OCI-LY3 (cell line): Measurements from ENCODE around the gene LOX.

Experiments used
- EZH2phosphoT487 ChIP-seq: fragments of 200-600 bp; shearing (Covaris generic); IDR thresholded peaks from 2 replicates; pipeline ENCODE4 v1.6.1; 2018; ENCODE audit warnings: antibody characterized with exemption, mixed run types, low read depth
- TF ChIP-seq, protein P1 (sequence below): fragments of 200-600, 300-600 bp; sonication (generic); IDR thresholded peaks from 2 replicates; pipeline ENCODE4 v1.5.1; 2014; ENCODE audit warnings: antibody characterized with exemption, low read length, low read depth

DNA sequence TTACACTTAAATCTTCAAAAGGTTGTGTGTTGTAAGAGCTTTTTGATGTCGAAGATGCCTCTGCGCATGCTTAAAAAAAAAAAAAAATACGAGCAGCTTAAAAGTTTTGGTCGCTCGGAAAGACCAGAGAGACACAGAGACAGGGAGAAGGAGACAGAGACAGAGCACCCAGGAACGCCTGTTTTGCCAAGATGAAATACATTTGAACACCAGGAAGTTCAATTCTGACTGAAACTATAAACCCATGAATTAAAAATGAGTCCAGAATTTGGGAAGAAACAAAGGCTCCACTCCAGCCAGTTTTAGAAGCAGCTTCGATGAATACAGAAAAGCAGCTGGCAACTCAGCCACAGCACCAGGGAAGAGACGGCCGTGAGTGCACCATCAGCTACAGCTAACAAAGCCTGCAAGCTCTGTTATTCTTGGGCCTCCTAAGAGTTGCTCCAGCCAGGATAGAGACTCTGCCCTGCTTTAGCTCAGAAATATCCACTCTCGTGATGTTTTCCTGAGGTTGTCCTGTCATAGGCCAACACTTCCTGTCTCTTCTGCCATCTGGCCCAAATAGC is 48.8 kb upstream of the LOX start:
- TF ChIP-seq, protein P1, sequence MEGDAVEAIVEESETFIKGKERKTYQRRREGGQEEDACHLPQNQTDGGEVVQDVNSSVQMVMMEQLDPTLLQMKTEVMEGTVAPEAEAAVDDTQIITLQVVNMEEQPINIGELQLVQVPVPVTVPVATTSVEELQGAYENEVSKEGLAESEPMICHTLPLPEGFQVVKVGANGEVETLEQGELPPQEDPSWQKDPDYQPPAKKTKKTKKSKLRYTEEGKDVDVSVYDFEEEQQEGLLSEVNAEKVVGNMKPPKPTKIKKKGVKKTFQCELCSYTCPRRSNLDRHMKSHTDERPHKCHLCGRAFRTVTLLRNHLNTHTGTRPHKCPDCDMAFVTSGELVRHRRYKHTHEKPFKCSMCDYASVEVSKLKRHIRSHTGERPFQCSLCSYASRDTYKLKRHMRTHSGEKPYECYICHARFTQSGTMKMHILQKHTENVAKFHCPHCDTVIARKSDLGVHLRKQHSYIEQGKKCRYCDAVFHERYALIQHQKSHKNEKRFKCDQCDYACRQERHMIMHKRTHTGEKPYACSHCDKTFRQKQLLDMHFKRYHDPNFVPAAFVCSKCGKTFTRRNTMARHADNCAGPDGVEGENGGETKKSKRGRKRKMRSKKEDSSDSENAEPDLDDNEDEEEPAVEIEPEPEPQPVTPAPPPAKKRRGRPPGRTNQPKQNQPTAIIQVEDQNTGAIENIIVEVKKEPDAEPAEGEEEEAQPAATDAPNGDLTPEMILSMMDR: no peak
- no peak for TF ChIP-seq EZH2phosphoT487
